ENCODE data around the gene MYO3B.

Gene MYO3B

GRCh38 chr2:170369228-170369627, 191.3 kb downstream of the MYO3B start:
- no peak overlapping the region for H3K27ac ChIP-seq
- DNase-seq (ENCODE audit: low spot score) = no peak
- no peak overlapping the region for H3K4me3 ChIP-seq
- TF ChIP-seq, protein P1, sequence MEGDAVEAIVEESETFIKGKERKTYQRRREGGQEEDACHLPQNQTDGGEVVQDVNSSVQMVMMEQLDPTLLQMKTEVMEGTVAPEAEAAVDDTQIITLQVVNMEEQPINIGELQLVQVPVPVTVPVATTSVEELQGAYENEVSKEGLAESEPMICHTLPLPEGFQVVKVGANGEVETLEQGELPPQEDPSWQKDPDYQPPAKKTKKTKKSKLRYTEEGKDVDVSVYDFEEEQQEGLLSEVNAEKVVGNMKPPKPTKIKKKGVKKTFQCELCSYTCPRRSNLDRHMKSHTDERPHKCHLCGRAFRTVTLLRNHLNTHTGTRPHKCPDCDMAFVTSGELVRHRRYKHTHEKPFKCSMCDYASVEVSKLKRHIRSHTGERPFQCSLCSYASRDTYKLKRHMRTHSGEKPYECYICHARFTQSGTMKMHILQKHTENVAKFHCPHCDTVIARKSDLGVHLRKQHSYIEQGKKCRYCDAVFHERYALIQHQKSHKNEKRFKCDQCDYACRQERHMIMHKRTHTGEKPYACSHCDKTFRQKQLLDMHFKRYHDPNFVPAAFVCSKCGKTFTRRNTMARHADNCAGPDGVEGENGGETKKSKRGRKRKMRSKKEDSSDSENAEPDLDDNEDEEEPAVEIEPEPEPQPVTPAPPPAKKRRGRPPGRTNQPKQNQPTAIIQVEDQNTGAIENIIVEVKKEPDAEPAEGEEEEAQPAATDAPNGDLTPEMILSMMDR (IDR thresholded peaks at IDR 0.05) = no peak

DNA sequence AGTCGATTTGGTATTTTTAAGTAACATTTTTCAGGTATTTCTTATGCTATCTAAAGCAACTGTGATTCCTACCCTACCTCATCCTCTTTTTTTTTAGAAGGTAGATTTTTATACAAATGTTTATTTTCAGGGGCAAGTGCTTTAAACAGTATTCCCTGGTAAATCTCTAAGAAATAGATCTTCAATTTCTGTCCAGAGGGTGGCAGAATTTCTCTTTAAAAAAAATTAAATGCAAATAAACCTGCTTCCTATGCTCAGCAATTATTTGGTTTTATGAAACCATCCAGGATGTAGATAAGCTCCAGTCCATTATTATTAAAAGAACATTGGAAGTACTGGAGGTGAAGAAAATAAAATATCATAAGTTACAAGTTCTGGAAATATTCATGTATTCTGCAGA, 191.9 kb downstream of the MYO3B start:
- no peak for DNase-seq (ENCODE audit: low spot score)
- Histone ChIP-seq H3K4me3 (no peak overlapping the region), H3K27ac (no peak overlapping the region)
- TF ChIP-seq, protein P1 (IDR thresholded peaks at IDR 0.05) = no peak

GRCh38 chr2:170371231-170371998, 193.5 kb downstream of the MYO3B start:
- Histone ChIP-seq H3K4me3 (no peak overlapping the region), H3K27ac (no peak overlapping the region)
- DNase-seq (ENCODE audit: low spot score) = no peak
- TF ChIP-seq, protein P1 (IDR thresholded peaks at IDR 0.05) = no peak

GRCh38 chr2:170375192-170375591, 197.2 kb downstream of the MYO3B start:
- DNase-seq (ENCODE audit: low spot score) = no peak
- Histone ChIP-seq H3K27ac (no peak overlapping the region), H3K4me3 (no peak overlapping the region)
- TF ChIP-seq, protein P1 (IDR thresholded peaks at IDR 0.05) = no peak

DNA sequence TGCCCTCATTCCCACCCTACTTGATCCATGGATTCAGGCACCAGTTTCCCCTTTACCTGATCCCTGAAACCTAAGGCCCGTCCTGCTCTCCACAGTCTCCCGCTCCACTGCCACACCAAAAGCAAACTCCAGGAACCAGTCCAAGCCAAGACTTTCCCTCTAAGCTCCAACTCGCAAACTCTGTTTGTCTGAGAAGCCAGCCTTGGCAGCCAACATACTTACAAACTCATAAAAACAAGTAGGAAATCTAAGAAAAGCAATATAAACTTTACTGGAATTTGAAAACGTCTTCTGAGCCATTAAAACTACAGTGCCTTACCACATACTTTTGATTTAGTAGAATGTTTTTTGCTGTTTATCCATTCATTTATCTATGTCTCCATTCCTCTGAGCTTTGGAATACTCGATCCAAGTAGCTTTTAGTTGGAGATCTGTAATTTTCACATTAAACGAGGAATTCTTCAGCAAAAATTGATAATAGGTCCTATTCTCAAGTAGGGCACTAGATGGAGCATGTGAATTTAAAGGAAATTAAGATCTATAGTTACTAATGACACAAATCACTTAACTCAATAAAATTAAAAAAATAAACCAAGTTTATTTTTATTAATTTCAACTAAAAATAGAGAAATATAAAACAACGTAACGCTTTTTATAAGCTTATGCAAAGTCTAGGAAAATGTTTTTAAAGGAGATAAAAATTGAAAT, 199.7 kb downstream of the MYO3B start:
- Histone ChIP-seq H3K4me3 (peak overlapping the region; percentile 9), H3K27ac (no peak overlapping the region)
- no peak for DNase-seq (ENCODE audit: low spot score)
- TF ChIP-seq, protein P1 (IDR thresholded peaks at IDR 0.05) = no peak

DNA sequence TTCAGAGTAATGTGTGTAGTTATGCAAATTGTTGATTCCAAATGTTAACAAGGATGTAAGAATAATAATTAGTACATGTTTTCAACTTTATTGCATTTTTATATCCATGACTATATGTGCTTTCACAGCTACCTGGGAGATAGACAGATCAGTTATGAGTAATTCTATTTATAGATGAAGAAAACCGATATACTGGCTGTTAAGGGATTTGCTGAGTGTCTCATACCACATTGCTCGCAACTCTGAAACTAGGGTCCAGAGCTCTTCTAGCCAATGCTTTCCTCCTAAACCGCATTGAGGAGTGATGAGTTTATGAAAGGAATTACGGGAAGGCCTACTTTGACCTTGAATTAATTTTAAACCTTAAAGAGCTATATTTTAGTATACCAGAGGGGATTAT, 202.3 kb downstream of the MYO3B start:
- no peak overlapping the region for H3K27ac ChIP-seq
- TF ChIP-seq, protein P1 (IDR thresholded peaks at IDR 0.05) = no peak
- no peak for DNase-seq (ENCODE audit: low spot score)
- no peak overlapping the region for H3K4me3 ChIP-seq

- DNase-seq (ENCODE audit: low spot score) = no peak
- TF ChIP-seq, protein P1 (IDR thresholded peaks at IDR 0.05) = no peak
- Histone ChIP-seq H3K4me3 (no peak overlapping the region), H3K27ac (no peak overlapping the region)
Observed at GRCh38 chr2:170381678-170382077, 203.7 kb downstream of the MYO3B start.

Data from coronary artery (tissue), 2 donors.